Measurements from ENCODE around the gene RAET1L.
"Not testable (repeated sequence)": the region's sequence is repeated elsewhere in the genome, so short reads cannot be mapped to it uniquely, and the experiment has no call there.

RAET1L gene

GRCh38 chr6:150016324-150017185, 8.8 kb downstream of the RAET1L start:
- peak; percentile 72 for DNase-seq (ENCODE audit: low read depth)
- TF ChIP-seq, protein P1, sequence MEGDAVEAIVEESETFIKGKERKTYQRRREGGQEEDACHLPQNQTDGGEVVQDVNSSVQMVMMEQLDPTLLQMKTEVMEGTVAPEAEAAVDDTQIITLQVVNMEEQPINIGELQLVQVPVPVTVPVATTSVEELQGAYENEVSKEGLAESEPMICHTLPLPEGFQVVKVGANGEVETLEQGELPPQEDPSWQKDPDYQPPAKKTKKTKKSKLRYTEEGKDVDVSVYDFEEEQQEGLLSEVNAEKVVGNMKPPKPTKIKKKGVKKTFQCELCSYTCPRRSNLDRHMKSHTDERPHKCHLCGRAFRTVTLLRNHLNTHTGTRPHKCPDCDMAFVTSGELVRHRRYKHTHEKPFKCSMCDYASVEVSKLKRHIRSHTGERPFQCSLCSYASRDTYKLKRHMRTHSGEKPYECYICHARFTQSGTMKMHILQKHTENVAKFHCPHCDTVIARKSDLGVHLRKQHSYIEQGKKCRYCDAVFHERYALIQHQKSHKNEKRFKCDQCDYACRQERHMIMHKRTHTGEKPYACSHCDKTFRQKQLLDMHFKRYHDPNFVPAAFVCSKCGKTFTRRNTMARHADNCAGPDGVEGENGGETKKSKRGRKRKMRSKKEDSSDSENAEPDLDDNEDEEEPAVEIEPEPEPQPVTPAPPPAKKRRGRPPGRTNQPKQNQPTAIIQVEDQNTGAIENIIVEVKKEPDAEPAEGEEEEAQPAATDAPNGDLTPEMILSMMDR (IDR thresholded peaks at IDR 0.05; ENCODE audit: control insufficient read depth, extremely low read depth, insufficient read depth) = peak; percentile 55
- H3K4me3 ChIP-seq (ENCODE audit: low read depth, low read length) = no peak overlapping the region

DNA sequence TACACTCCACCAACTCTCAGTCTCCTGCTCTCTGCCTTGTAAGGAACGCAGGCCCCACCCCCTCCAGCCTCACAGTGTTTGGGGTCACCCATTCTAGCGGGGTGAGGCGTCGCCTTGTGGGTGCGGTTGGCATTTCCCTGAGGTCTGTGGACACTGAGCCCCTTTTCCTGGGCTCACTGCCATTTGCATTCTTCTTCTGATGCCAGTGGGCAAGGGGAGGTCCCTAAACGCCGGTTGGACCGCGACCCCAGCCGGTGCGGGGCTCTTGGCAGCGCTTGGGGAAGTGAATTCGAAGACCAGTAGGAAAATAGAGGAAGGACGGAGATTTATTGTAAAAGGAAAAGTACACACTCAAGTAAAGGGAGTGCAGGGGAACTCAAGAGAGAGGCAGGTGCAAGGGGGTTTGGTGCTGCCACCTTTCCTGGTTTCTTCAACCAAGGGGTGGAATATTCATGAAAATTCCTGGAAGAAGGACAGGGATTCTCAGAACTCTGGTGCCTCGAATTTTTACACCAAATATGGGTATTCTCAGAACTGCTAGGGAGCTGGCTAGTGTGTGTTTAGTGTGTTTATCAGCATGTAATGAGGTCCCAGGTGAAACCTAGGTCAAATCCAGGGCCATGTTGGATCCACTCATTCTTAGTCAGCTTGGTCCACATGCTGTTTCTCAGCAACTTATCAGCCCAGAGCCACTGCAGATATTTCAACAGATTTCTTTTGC, 9.9 kb downstream of the RAET1L start:
- DNase-seq (ENCODE audit: low read depth); H3K4me3 ChIP-seq (ENCODE audit: low read depth, low read length): not testable (repeated sequence)

- DNase-seq (ENCODE audit: low read depth); H3K4me3 ChIP-seq (ENCODE audit: low read depth, low read length): not testable (repeated sequence)
Observed at GRCh38 chr6:150014623-150015280, 10.6 kb downstream of the RAET1L start.

- not testable (repeated sequence) for DNase-seq (ENCODE audit: low read depth); H3K4me3 ChIP-seq (ENCODE audit: low read depth, low read length)
Observed at GRCh38 chr6:150013785-150014622, 11.3 kb downstream of the RAET1L start.

GRCh38 chr6:150012846-150013784, 12.2 kb downstream of the RAET1L start:
- not testable (repeated sequence) for DNase-seq (ENCODE audit: low read depth)

GRCh38 chr6:150008588-150008987, 16.7 kb downstream of the RAET1L start:
- no peak for DNase-seq (ENCODE audit: low read depth)
- TF ChIP-seq, protein P1 (IDR thresholded peaks at IDR 0.05; ENCODE audit: control insufficient read depth, extremely low read depth, insufficient read depth) = no peak
- no peak overlapping the region for H3K4me3 ChIP-seq (ENCODE audit: low read depth, low read length)

More at GRCh38 chr6:150012846-150013784, 12.2 kb downstream of the RAET1L start:
- H3K4me3 ChIP-seq (ENCODE audit: low read depth, low read length) = not testable (repeated sequence)

DNA sequence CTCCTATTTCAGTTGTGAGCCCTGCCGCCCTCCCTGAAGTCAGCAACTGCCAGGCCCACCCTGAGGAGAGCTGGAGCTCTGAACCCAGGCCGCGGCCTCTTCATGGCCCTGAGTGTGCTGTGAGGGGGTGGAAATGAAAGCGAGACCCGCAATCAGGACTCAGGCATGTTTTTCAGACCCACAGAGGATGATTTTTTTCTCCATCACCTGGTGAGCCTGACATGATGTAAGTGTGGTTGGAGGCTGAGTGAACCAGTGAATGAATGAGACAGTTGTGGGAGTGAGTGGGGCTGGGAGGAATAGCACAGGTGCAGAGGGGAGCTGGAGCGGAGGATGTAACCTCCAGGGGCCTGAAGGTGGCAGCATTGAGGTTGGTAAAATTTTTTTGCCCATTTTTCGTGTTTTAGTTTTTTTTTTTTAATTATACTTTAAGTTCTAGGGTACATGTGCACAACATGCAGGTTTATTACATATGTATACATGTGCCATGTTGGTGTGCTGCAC, 18.3 kb downstream of the RAET1L start:
- TF ChIP-seq, protein P1 (IDR thresholded peaks at IDR 0.05; ENCODE audit: control insufficient read depth, extremely low read depth, insufficient read depth) = peak; percentile 36
- no peak overlapping the region for H3K4me3 ChIP-seq (ENCODE audit: low read depth, low read length)
- DNase-seq (ENCODE audit: low read depth) = no peak
